ENCODE results near the gene FAM20C.
A peak's percentile ranks its signal among the peaks of the same experiment; 100 is the strongest.

Gene FAM20C

GRCh38 chr7:251005-251404 is 58.6 kb downstream of the FAM20C start:
- no peak overlapping the region for H3K4me3 ChIP-seq
- no peaks in the 10 kb centered on the region for H3K27me3 ChIP-seq
- no peak overlapping the region for H3K27ac ChIP-seq
- no peak overlapping the region for H3K9ac ChIP-seq
- H3K4me1 ChIP-seq = no peaks in the 10 kb centered on the region; a peak in 1 of 20 replicates
- H4K20me1 ChIP-seq = peaks cover 0 to 79% (median 10%) of the 10 kb centered on the region in 11 experiments; a peak in 14 of 22 replicates
- H3K9me3 ChIP-seq (replicated peaks in 1 of 11) = peaks cover 18 to 52% (median 35%) of the 10 kb centered on the region in 11 experiments
- peaks cover 83 to 100% (median 100%) of the 10 kb centered on the region in 11 experiments for H3K36me3 ChIP-seq
- TF ChIP-seq Cebpa-rat (IDR thresholded peaks at IDR 0.05) = no peak
- no peak overlapping the region for H3K4me2 ChIP-seq

GRCh38 chr7:251446-252175 is 59.2 kb downstream of the FAM20C start:
- no peak for TF ChIP-seq Cebpa-rat (IDR thresholded peaks at IDR 0.05)
- Histone ChIP-seq H3K4me1 (no peaks in the 10 kb centered on the region), H3K4me3 (no peak overlapping the region), H4K20me1 (peaks cover 0 to 73% (median 7%) of the 10 kb centered on the region in 11 experiments; a peak in 11 of 22 replicates), H3K27me3 (no peaks in the 10 kb centered on the region), H3K9me3 (replicated peaks in 1 of 11) (peaks cover 24 to 58% (median 41%) of the 10 kb centered on the region in 11 experiments), H3K27ac (no peak overlapping the region), H3K9ac (no peak overlapping the region), H3K36me3 (peaks cover 84 to 100% (median 100%) of the 10 kb centered on the region in 11 experiments), H3K4me2 (no peak overlapping the region)

GRCh38 chr7:252216-252965 is 60.0 kb downstream of the FAM20C start:
- TF ChIP-seq Cebpa-rat (IDR thresholded peaks at IDR 0.05) = no peak
- Histone ChIP-seq H3K4me2 (no peak overlapping the region), H3K9me3 (replicated peaks in 1 of 11) (peaks cover 32 to 65% (median 49%) of the 10 kb centered on the region in 11 experiments), H3K36me3 (peaks cover 86 to 100% (median 100%) of the 10 kb centered on the region in 11 experiments), H4K20me1 (peaks cover 0 to 65% (median 0%) of the 10 kb centered on the region in 11 experiments; a peak in 9 of 22 replicates), H3K9ac (no peak overlapping the region), H3K4me1 (no peaks in the 10 kb centered on the region), H3K27me3 (no peaks in the 10 kb centered on the region), H3K4me3 (no peak overlapping the region), H3K27ac (no peak overlapping the region)

- Histone ChIP-seq H3K36me3 (peaks cover 84 to 100% (median 100%) of the 10 kb centered on the region in 11 experiments), H3K9me3 (replicated peaks in 1 of 11) (peaks cover 38 to 71% (median 55%) of the 10 kb centered on the region in 11 experiments)
- no peak for TF ChIP-seq Cebpa-rat (IDR thresholded peaks at IDR 0.05)
Observed at GRCh38 chr7:252981-253380, 60.6 kb downstream of the FAM20C start.

GRCh38 chr7:253581-254336 is 61.4 kb downstream of the FAM20C start:
- Histone ChIP-seq H3K4me1 (no peaks in the 10 kb centered on the region), H3K4me3 (no peak overlapping the region), H3K4me2 (no peak overlapping the region), H3K27ac (no peak overlapping the region), H3K9ac (no peak overlapping the region), H4K20me1 (peaks cover 0 to 52% (median 0%) of the 10 kb centered on the region in 11 experiments; a peak in 6 of 22 replicates), H3K36me3 (peaks cover 81 to 100% (median 100%) of the 10 kb centered on the region in 11 experiments), H3K9me3 (replicated peaks in 1 of 11) (peaks cover 46 to 79% (median 63%) of the 10 kb centered on the region in 11 experiments), H3K27me3 (no peaks in the 10 kb centered on the region)
- no peak for TF ChIP-seq Cebpa-rat (IDR thresholded peaks at IDR 0.05)

More at GRCh38 chr7:252981-253380, 60.6 kb downstream of the FAM20C start:
- Histone ChIP-seq H3K4me2 (no peak overlapping the region), H3K4me3 (no peak overlapping the region), H3K4me1 (no peaks in the 10 kb centered on the region), H3K27me3 (no peaks in the 10 kb centered on the region), H4K20me1 (peaks cover 0 to 59% (median 0%) of the 10 kb centered on the region in 11 experiments; a peak in 7 of 22 replicates), H3K27ac (no peak overlapping the region), H3K9ac (no peak overlapping the region)

GRCh38 chr7:254337-255037 is 62.1 kb downstream of the FAM20C start:
- Histone ChIP-seq H3K36me3 (peaks cover 81 to 100% (median 100%) of the 10 kb centered on the region in 11 experiments), H4K20me1 (peaks cover 0 to 44% (median 0%) of the 10 kb centered on the region in 11 experiments; a peak in 6 of 22 replicates), H3K9ac (no peak overlapping the region), H3K27me3 (no peaks in the 10 kb centered on the region), H3K4me2 (no peak overlapping the region), H3K4me1 (no peaks in the 10 kb centered on the region), H3K4me3 (no peak overlapping the region), H3K9me3 (replicated peaks in 1 of 11) (peaks cover 53 to 86% (median 70%) of the 10 kb centered on the region in 11 experiments), H3K27ac (no peak overlapping the region)
- no peak for TF ChIP-seq Cebpa-rat (IDR thresholded peaks at IDR 0.05)

- H3K36me3 ChIP-seq = peaks cover 82 to 100% (median 100%) of the 10 kb centered on the region in 11 experiments
- H3K4me2 ChIP-seq = no peak overlapping the region
- no peaks in the 10 kb centered on the region for H3K4me1 ChIP-seq
- H3K4me3 ChIP-seq = no peak overlapping the region
- TF ChIP-seq Cebpa-rat (IDR thresholded peaks at IDR 0.05) = no peak
- no peak overlapping the region for H3K9ac ChIP-seq
- peaks cover 0 to 39% (median 0%) of the 10 kb centered on the region in 11 experiments; a peak in 6 of 22 replicates for H4K20me1 ChIP-seq
- no peak overlapping the region for H3K27ac ChIP-seq
- H3K9me3 ChIP-seq (replicated peaks in 1 of 11) = peaks cover 59 to 92% (median 75%) of the 10 kb centered on the region in 11 experiments
- no peaks in the 10 kb centered on the region for H3K27me3 ChIP-seq
Observed at GRCh38 chr7:255038-255435, 62.7 kb downstream of the FAM20C start.

- Histone ChIP-seq H3K4me3 (peak overlapping the region in 2 of 10 experiments; percentile 10 to 11; a peak in 1 of 20 replicates), H3K4me2 (no peak overlapping the region), H3K4me1 (no peaks in the 10 kb centered on the region), H4K20me1 (peaks cover 0 to 31% (median 0%) of the 10 kb centered on the region in 11 experiments; a peak in 5 of 22 replicates), H3K36me3 (peaks cover 83 to 100% (median 100%) of the 10 kb centered on the region in 11 experiments), H3K9me3 (replicated peaks in 1 of 11) (peaks cover 67 to 100% (median 83%) of the 10 kb centered on the region in 11 experiments), H3K9ac (no peak overlapping the region), H3K27ac (no peak overlapping the region), H3K27me3 (no peaks in the 10 kb centered on the region)
- TF ChIP-seq Cebpa-rat (IDR thresholded peaks at IDR 0.05) = no peak
Observed at GRCh38 chr7:255721-256361, 63.5 kb downstream of the FAM20C start.
